ENCODE data around the gene ITPA. TPM values are rescaled to one million over a fixed set of nuclear protein-coding genes. Genes with fewer than 3 reads are reported as not detected.

Gene ITPA
- total and polyA plus RNA-seq, 2 of the 13 experiments (the other 11 are each of a cell fraction or from before 2014, with no cell fraction given) = 60.1 to 103 TPM

GRCh38 chr20:3231889-3232588, 22.7 kb downstream of the ITPA start (continued):
- TF ChIP-seq, protein P1, sequence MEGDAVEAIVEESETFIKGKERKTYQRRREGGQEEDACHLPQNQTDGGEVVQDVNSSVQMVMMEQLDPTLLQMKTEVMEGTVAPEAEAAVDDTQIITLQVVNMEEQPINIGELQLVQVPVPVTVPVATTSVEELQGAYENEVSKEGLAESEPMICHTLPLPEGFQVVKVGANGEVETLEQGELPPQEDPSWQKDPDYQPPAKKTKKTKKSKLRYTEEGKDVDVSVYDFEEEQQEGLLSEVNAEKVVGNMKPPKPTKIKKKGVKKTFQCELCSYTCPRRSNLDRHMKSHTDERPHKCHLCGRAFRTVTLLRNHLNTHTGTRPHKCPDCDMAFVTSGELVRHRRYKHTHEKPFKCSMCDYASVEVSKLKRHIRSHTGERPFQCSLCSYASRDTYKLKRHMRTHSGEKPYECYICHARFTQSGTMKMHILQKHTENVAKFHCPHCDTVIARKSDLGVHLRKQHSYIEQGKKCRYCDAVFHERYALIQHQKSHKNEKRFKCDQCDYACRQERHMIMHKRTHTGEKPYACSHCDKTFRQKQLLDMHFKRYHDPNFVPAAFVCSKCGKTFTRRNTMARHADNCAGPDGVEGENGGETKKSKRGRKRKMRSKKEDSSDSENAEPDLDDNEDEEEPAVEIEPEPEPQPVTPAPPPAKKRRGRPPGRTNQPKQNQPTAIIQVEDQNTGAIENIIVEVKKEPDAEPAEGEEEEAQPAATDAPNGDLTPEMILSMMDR (CRISPR knock-in tag; IDR thresholded peaks at IDR 0.05) = peak; percentile 88
- TF ChIP-seq HNRNPH1 (optimal IDR thresholded peaks at IDR 0.05; ENCODE audit: low read depth, low read length) (no peak), ZSCAN12 (CRISPR knock-in tag; IDR thresholded peaks at IDR 0.05) (no peak), PLRG1 (conservative IDR thresholded peaks at IDR 0.05) (no peak), NR1H2 (CRISPR knock-in tag; IDR thresholded peaks at IDR 0.05; ENCODE audit: borderline replicate concordance, low read depth) (peak; percentile 80; the same call in 1 of the 2 replicates), ZNF256 (CRISPR knock-in tag; conservative IDR thresholded peaks at IDR 0.05) (no peak; the same call in 1 of the 2 replicates), ZFX (CRISPR knock-in tag; IDR thresholded peaks at IDR 0.05; ENCODE audit: low read depth) (peak; percentile 77), ZFP1 (CRISPR knock-in tag; IDR thresholded peaks at IDR 0.05) (0 out of 2 replicates have a peak, but pooled peaks have one; percentile 62), ZNF337 (CRISPR knock-in tag; IDR thresholded peaks at IDR 0.05; ENCODE audit: borderline replicate concordance, low read depth) (0 out of 2 replicates have a peak, but pooled peaks have one; percentile 67), ZNF180 (CRISPR knock-in tag; IDR thresholded peaks at IDR 0.05; ENCODE audit: borderline replicate concordance, low read depth) (no peak), AGO1 (IDR thresholded peaks at IDR 0.05; ENCODE audit: low read depth, low read length, poor library complexity, severe bottlenecking) (no peak), SMAD1 (CRISPR knock-in tag; IDR thresholded peaks at IDR 0.05; ENCODE audit: borderline replicate concordance, low read depth) (0 out of 2 replicates have a peak, but pooled peaks have one; percentile 79), TFE3 (CRISPR knock-in tag; IDR thresholded peaks at IDR 0.05) (peak; percentile 61; the same call in 1 of the 2 replicates), ZNF501 (CRISPR knock-in tag; IDR thresholded peaks at IDR 0.05) (peak; percentile 50; the same call in 1 of the 2 replicates), ZNF580 (CRISPR knock-in tag; IDR thresholded peaks at IDR 0.05; ENCODE audit: borderline replicate concordance, low read depth) (peak; percentile 57; the same call in 1 of the 2 replicates), NCOA5 (CRISPR knock-in tag; IDR thresholded peaks at IDR 0.05) (no peak), POLR2AphosphoS2 (IDR thresholded peaks at IDR 0.05; ENCODE audit: low read depth, low read length) (no peak), KAT7 (CRISPR knock-in tag; IDR thresholded peaks at IDR 0.05; ENCODE audit: borderline replicate concordance) (peak; percentile 84; the same call in 1 of the 2 replicates), ZNF562 (CRISPR knock-in tag; IDR thresholded peaks at IDR 0.05; ENCODE audit: borderline replicate concordance) (no peak)
- TF ChIP-seq, protein P2, sequence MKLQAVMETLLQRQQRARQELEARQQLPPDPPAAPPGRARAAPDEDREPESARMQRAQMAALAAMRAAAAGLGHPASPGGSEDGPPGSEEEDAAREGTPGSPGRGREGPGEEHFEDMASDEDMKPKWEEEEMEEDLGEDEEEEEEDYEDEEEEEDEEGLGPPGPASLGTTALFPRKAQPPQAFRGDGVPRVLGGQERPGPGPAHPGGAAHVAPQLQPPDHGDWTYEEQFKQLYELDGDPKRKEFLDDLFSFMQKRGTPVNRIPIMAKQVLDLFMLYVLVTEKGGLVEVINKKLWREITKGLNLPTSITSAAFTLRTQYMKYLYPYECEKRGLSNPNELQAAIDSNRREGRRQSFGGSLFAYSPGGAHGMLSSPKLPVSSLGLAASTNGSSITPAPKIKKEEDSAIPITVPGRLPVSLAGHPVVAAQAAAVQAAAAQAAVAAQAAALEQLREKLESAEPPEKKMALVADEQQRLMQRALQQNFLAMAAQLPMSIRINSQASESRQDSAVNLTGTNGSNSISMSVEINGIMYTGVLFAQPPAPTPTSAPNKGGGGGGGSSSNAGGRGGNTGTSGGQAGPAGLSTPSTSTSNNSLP (IDR thresholded peaks at IDR 0.05; ENCODE audit: low read depth, low read length) = peak; percentile 22; the same call in 1 of the 2 replicates
- TF ChIP-seq, protein P3, sequence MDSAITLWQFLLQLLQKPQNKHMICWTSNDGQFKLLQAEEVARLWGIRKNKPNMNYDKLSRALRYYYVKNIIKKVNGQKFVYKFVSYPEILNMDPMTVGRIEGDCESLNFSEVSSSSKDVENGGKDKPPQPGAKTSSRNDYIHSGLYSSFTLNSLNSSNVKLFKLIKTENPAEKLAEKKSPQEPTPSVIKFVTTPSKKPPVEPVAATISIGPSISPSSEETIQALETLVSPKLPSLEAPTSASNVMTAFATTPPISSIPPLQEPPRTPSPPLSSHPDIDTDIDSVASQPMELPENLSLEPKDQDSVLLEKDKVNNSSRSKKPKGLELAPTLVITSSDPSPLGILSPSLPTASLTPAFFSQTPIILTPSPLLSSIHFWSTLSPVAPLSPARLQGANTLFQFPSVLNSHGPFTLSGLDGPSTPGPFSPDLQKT (CRISPR knock-in tag; IDR thresholded peaks at IDR 0.05; ENCODE audit: borderline replicate concordance) = no peak
- TF ChIP-seq, protein P4, sequence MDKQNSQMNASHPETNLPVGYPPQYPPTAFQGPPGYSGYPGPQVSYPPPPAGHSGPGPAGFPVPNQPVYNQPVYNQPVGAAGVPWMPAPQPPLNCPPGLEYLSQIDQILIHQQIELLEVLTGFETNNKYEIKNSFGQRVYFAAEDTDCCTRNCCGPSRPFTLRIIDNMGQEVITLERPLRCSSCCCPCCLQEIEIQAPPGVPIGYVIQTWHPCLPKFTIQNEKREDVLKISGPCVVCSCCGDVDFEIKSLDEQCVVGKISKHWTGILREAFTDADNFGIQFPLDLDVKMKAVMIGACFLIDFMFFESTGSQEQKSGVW (CRISPR knock-in tag; IDR thresholded peaks at IDR 0.05; ENCODE audit: borderline replicate concordance) = no peak

All from HepG2 (cell line).